OCI-LY1 (cell line): Measurements from ENCODE around the gene ELFN1.

Experiments used
- H2AFZ ChIP-seq: fragments of 200-600 bp; sonication (generic), shearing (Covaris generic); 2 replicates; pipeline ENCODE4 v1.6.0; 2014; ENCODE audit warnings: antibody characterized with exemption, mild to moderate bottlenecking, low read length
- H3F3A ChIP-seq: fragments of 200-600 bp; sonication (generic), shearing (Covaris generic); 2 replicates; pipeline ENCODE4 v1.6.0; 2014; ENCODE audit warnings: mild to moderate bottlenecking, antibody characterized with exemption, low read length, moderate library complexity; ENCODE audit not compliant: insufficient read depth
- H3K27ac ChIP-seq: fragments of 200-600 bp; sonication (generic); 2 replicates; pipeline ENCODE4 v1.5.1; 2014; ENCODE audit warnings: low read length, mixed run types, mild to moderate bottlenecking, low read depth; ENCODE audit not compliant: poor library complexity, severe bottlenecking
- H3K27me3 ChIP-seq: fragments of 200-600 bp; sonication (generic); 2 replicates; pipeline ENCODE4 v1.6.0; 2014; ENCODE audit warnings: antibody characterized with exemption, mild to moderate bottlenecking, low read length, moderate library complexity; ENCODE audit not compliant: insufficient read depth
- H3K36me3 ChIP-seq: fragments of 200-600 bp; sonication (generic); 2 replicates; pipeline ENCODE4 v1.6.1; 2014; ENCODE audit warnings: mild to moderate bottlenecking, antibody characterized with exemption, low read length, moderate library complexity, mixed read lengths; ENCODE audit not compliant: insufficient read depth
- H3K4me1 ChIP-seq: fragments of 200-600 bp; sonication (generic); 2 replicates; pipeline ENCODE4 v1.5.1; 2014; ENCODE audit warnings: mild to moderate bottlenecking, low read length, moderate library complexity; ENCODE audit not compliant: insufficient read depth, severe bottlenecking
- H3K4me2 ChIP-seq: fragments of 200-600 bp; sonication (generic), shearing (Covaris generic); 2 replicates; pipeline ENCODE4 v1.6.1; 2014; ENCODE audit warnings: low read length
- H3K4me3 ChIP-seq: fragments of 200-600 bp; sonication (generic); 2 replicates; pipeline ENCODE4 v1.5.1; 2014; ENCODE audit warnings: low read length, low read depth, mild to moderate bottlenecking, mixed read lengths; ENCODE audit not compliant: poor library complexity, severe bottlenecking
- H3K79me2 ChIP-seq: fragments of 200-600 bp; shearing (Covaris generic); 2 replicates; pipeline ENCODE4 v1.6.1; 2016; ENCODE audit warnings: mixed run types, low read length, mixed read lengths; ENCODE audit not compliant: insufficient read depth
- H3K9ac ChIP-seq: fragments of 200-600 bp; sonication (generic), shearing (Covaris generic); 2 replicates; pipeline ENCODE4 v1.6.1; 2014; ENCODE audit warnings: mild to moderate bottlenecking, low read length, mixed read lengths
- H3K9me2 ChIP-seq: fragments of 200-600 bp; sonication (generic), shearing (Covaris generic); 2 replicates; pipeline ENCODE4 v1.6.1; 2014; ENCODE audit warnings: low read depth, mild to moderate bottlenecking, low read length, mixed read lengths
- H3K9me3 ChIP-seq: fragments of 200-600 bp; shearing (Covaris generic); 2 replicates; pipeline ENCODE4 v1.6.1; 2014; ENCODE audit warnings: low read length, mixed read lengths
- H4K20me1 ChIP-seq: fragments of 200-600 bp; sonication (generic), shearing (Covaris generic); 2 replicates; pipeline ENCODE4 v1.6.0; 2016; ENCODE audit warnings: mild to moderate bottlenecking, low read length; ENCODE audit not compliant: insufficient read depth
- CTCF ChIP-seq: fragments of 200-600 bp; sonication (generic), shearing (Covaris generic); IDR thresholded peaks from 2 replicates; pipeline ENCODE4 v1.5.1; 2017; ENCODE audit warnings: mild to moderate bottlenecking, antibody characterized with exemption, low read length, moderate library complexity, mixed read lengths
- EZH2 ChIP-seq: fragments of 200-600 bp; sonication (generic), shearing (Covaris generic); IDR thresholded peaks from 2 replicates; pipeline ENCODE4 v1.8.0; 2017; ENCODE audit warnings: borderline replicate concordance, mixed run types, mild to moderate bottlenecking, antibody characterized with exemption, low read length, moderate library complexity, mixed read lengths

ELFN1 gene

GRCh38 chr7:1719913-1720312 lies 49.8 kb downstream of the ELFN1 start:
- Histone ChIP-seq H3K4me2 (no peak overlapping the region), H3K79me2 (no peaks in the 10 kb centered on the region), H3K9ac (no peak overlapping the region), H3K27me3 (peaks cover 11% of the 10 kb centered on the region; the same call in 1 of the 2 replicates), H4K20me1 (no peaks in the 10 kb centered on the region), H3K36me3 (no peaks in the 10 kb centered on the region; the same call in 1 of the 2 replicates), H3K9me3 (no peaks in the 10 kb centered on the region), H3K4me1 (no peaks in the 10 kb centered on the region), H2AFZ (no peak overlapping the region), H3K27ac (no peak overlapping the region), H3F3A (no peaks in the 10 kb centered on the region), H3K4me3 (no peak overlapping the region), H3K9me2 (no peaks in the 10 kb centered on the region)
- TF ChIP-seq CTCF (no peak), EZH2 (no peak)

- no peaks in the 10 kb centered on the region for H3K4me1 ChIP-seq
- TF ChIP-seq EZH2 = no peak
- no peak for TF ChIP-seq CTCF
- H3F3A ChIP-seq = no peaks in the 10 kb centered on the region
- no peaks in the 10 kb centered on the region; the same call in 1 of the 2 replicates for H3K36me3 ChIP-seq
- no peak overlapping the region for H3K4me3 ChIP-seq
- no peak overlapping the region for H2AFZ ChIP-seq
- H3K4me2 ChIP-seq = no peak overlapping the region
- H3K9me3 ChIP-seq = no peaks in the 10 kb centered on the region
- H3K79me2 ChIP-seq = no peaks in the 10 kb centered on the region
- H3K9ac ChIP-seq = no peak overlapping the region
- no peaks in the 10 kb centered on the region for H4K20me1 ChIP-seq
- H3K27ac ChIP-seq = no peak overlapping the region
- H3K9me2 ChIP-seq = no peaks in the 10 kb centered on the region
- peaks cover 12% of the 10 kb centered on the region; the same call in 1 of the 2 replicates for H3K27me3 ChIP-seq
These were observed 50.2 kb downstream of the ELFN1 start for GRCh38 chr7:1720326-1720725.

GRCh38 chr7:1721047-1721690 lies 51.1 kb downstream of the ELFN1 start:
- H3K9me2 ChIP-seq = no peaks in the 10 kb centered on the region
- no peak overlapping the region for H3K4me3 ChIP-seq
- H3K27ac ChIP-seq = no peak overlapping the region
- no peaks in the 10 kb centered on the region for H3K4me1 ChIP-seq
- no peaks in the 10 kb centered on the region for H3F3A ChIP-seq
- no peaks in the 10 kb centered on the region; the same call in 1 of the 2 replicates for H3K36me3 ChIP-seq
- no peaks in the 10 kb centered on the region for H3K9me3 ChIP-seq
- no peak overlapping the region for H2AFZ ChIP-seq
- no peak overlapping the region for H3K4me2 ChIP-seq
- no peaks in the 10 kb centered on the region for H3K79me2 ChIP-seq
- H3K9ac ChIP-seq = no peak overlapping the region
- H3K27me3 ChIP-seq = peaks cover 12% of the 10 kb centered on the region; the same call in 1 of the 2 replicates
- H4K20me1 ChIP-seq = no peaks in the 10 kb centered on the region
- TF ChIP-seq CTCF (no peak), EZH2 (no peak)
